ENCODE results near the gene PYGL. TPM values are rescaled to one million over a fixed set of nuclear protein-coding genes. Genes with fewer than 3 reads are reported as not detected.

The PYGL gene
- total and polyA plus RNA-seq, 10 of the 15 experiments (the other 5 are each of a cell fraction or from before 2014, with no cell fraction given) = 0.05 to 1.4 (median 0.79) TPM

- no peaks in the 10 kb centered on the region for H3K79me2 ChIP-seq (ENCODE audit: control insufficient read depth, insufficient read depth, low read length)
Measured at GRCh38 chr14:50931559-50931958, 12.7 kb downstream of the PYGL start.

More at GRCh38 chr14:50931559-50931958, 12.7 kb downstream of the PYGL start:
- intact Hi-C loops (cut with micrococcal nuclease; ENCODE audit: unreplicated experiment) = no loop called here
- ATAC-seq (no peak), FAIRE-seq (no peak), DNase-seq (ENCODE audit: low read depth, low spot score) (no peak)
- no TSS peak for BruUV-seq (replicated peaks)
- Histone ChIP-seq H3K4me3 (no peak overlapping the region), H3K27ac (ENCODE audit: control insufficient read depth, insufficient read depth) (no peak overlapping the region), H3K36me3 (ENCODE audit: control insufficient read depth in 2 of 2, insufficient read depth in 2 of 2, low read length in 1 of 2) (no peaks in the 10 kb centered on the region), H3K4me1 (ENCODE audit: control insufficient read depth, insufficient read depth, low read length) (peaks cover 6% of the 10 kb centered on the region), H3K27me3 (replicated peaks in 1 of 2; ENCODE audit: control insufficient read depth in 2 of 2, insufficient read depth in 2 of 2, low read length in 1 of 2) (no peaks in the 10 kb centered on the region; a peak in 1 of 4 replicates), H3K9me3 (replicated peaks; ENCODE audit: control insufficient read depth, insufficient read depth, low read length) (no peaks in the 10 kb centered on the region), H3K9ac (ENCODE audit: control insufficient read depth, insufficient read depth, low read length) (no peak overlapping the region), H4K20me1 (ENCODE audit: control insufficient read depth, insufficient read depth) (no peaks in the 10 kb centered on the region), H2AFZ (ENCODE audit: control insufficient read depth, low read depth, low read length) (no peak overlapping the region), H3K4me2 (ENCODE audit: control insufficient read depth, insufficient read depth) (no peak overlapping the region)
- ChIA-PET POLR2A (interaction anchor here (0.6 kb wide), 1 partner anchor 8 kb away, joined by 9 read pairs; no protein-coding TSS in a partner anchor), RAD21 (ENCODE audit: unreplicated experiment) (no interaction called here), SMC1A (ENCODE audit: uncharacterized antibody, unreplicated experiment) (no interaction called here), CTCF (no interaction called here)
- TF ChIP-seq RUNX3 (IDR thresholded peaks at IDR 0.05; ENCODE audit: low read length) = no peak
- no peak for TF ChIP-seq EED (IDR thresholded peaks at IDR 0.05; ENCODE audit: low read depth)
- no peak for TF ChIP-seq RELA (IDR thresholded peaks at IDR 0.05; ENCODE audit: borderline replicate concordance, partially characterized antibody)
- TF ChIP-seq GABPA (IDR thresholded peaks at IDR 0.05; ENCODE audit: low read depth) = no peak
- no peak for TF ChIP-seq RBBP5 (conservative IDR thresholded peaks at IDR 0.05)
- TF ChIP-seq KLF5 (IDR thresholded peaks at IDR 0.05; ENCODE audit: partially characterized antibody) = no peak
- TF ChIP-seq PRDM15 (CRISPR knock-in tag; IDR thresholded peaks at IDR 0.05) = no peak
- TF ChIP-seq, protein P1, sequence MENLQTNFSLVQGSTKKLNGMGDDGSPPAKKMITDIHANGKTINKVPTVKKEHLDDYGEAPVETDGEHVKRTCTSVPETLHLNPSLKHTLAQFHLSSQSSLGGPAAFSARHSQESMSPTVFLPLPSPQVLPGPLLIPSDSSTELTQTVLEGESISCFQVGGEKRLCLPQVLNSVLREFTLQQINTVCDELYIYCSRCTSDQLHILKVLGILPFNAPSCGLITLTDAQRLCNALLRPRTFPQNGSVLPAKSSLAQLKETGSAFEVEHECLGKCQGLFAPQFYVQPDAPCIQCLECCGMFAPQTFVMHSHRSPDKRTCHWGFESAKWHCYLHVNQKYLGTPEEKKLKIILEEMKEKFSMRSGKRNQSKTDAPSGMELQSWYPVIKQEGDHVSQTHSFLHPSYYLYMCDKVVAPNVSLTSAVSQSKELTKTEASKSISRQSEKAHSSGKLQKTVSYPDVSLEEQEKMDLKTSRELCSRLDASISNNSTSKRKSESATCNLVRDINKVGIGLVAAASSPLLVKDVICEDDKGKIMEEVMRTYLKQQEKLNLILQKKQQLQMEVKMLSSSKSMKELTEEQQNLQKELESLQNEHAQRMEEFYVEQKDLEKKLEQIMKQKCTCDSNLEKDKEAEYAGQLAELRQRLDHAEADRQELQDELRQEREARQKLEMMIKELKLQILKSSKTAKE (IDR thresholded peaks at IDR 0.05; ENCODE audit: low read depth, poor library complexity, severe bottlenecking) = no peak
- TF ChIP-seq CHD2 (IDR thresholded peaks at IDR 0.05; ENCODE audit: borderline replicate concordance, low read depth, low read length) = no peak
- no peak for TF ChIP-seq TBL1XR1 (IDR thresholded peaks at IDR 0.05; ENCODE audit: low read depth, low read length)
- TF ChIP-seq, protein P2, sequence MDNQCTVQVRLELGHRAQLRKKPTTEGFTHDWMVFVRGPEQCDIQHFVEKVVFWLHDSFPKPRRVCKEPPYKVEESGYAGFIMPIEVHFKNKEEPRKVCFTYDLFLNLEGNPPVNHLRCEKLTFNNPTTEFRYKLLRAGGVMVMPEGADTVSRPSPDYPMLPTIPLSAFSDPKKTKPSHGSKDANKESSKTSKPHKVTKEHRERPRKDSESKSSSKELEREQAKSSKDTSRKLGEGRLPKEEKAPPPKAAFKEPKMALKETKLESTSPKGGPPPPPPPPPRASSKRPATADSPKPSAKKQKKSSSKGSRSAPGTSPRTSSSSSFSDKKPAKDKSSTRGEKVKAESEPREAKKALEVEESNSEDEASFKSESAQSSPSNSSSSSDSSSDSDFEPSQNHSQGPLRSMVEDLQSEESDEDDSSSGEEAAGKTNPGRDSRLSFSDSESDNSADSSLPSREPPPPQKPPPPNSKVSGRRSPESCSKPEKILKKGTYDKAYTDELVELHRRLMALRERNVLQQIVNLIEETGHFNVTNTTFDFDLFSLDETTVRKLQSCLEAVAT (IDR thresholded peaks at IDR 0.05) = no peak
- TF ChIP-seq CEBPB (IDR thresholded peaks at IDR 0.05; ENCODE audit: borderline replicate concordance in 1 of 2, low read depth in 2 of 2, low read length in 2 of 2) = no peak
- no peak for TF ChIP-seq NBN (IDR thresholded peaks at IDR 0.05)
- no peak for TF ChIP-seq MEF2B (IDR thresholded peaks at IDR 0.05; ENCODE audit: partially characterized antibody, poor library complexity, severe bottlenecking)
- TF ChIP-seq BMI1 (IDR thresholded peaks at IDR 0.05; ENCODE audit: borderline replicate concordance) = no peak
- no peak for TF ChIP-seq IRF4 (IDR thresholded peaks at IDR 0.05; ENCODE audit: low read depth, low read length)
- no peak for TF ChIP-seq POLR2AphosphoS2 (IDR thresholded peaks at IDR 0.05; ENCODE audit: low read depth, low read length)
- TF ChIP-seq ASH2L (IDR thresholded peaks at IDR 0.05; ENCODE audit: borderline replicate concordance, low read depth) = no peak
- WGBS (ENCODE audit: insufficient coverage, insufficient replicate concordance, low lambda C conversion rate, missing lambda C conversion rate) = 54% methylated on average over 3 of the region's 3 CpGs
- in situ Hi-C loops (cut with MboI) = no loop called here
